ENCODE data around the gene BACH2. TPM values are rescaled to one million over a fixed set of nuclear protein-coding genes. Genes with fewer than 3 reads are reported as not detected.
A peak's percentile ranks its signal among the peaks of the same experiment; 100 is the strongest.
"Not testable (repeated sequence)": the region's sequence is repeated elsewhere in the genome, so short reads cannot be mapped to it uniquely, and the experiment has no call there.

The BACH2 gene
- not detected in 2 replicates for total RNA-seq (2014; rRNA removed; shearing (Covaris generic); ENCODE audit: low replicate concordance)

- H3K36me3 ChIP-seq: no peaks in the 10 kb centered on the region
- peak; percentile 85 for DNase-seq
- peak within 1 kb of the TSS; percentile 48 for H3K4me3 ChIP-seq
- H3K9me3 ChIP-seq: no peaks in the 10 kb centered on the region
- peaks cover 28% of the 10 kb centered on the region for H3K27me3 ChIP-seq
Observed at GRCh38 chr6:90296341-90297114, at the start of gene BACH2. Gene BACH2 (minus strand): TSS chr6:90296843. CDS start chr6:90008844, 287,999 bp downstream.

GRCh38 chr6:90343576-90343975 is 46.9 kb upstream of the BACH2 start:
- DNase-seq: peak; percentile 27
- Histone ChIP-seq H3K36me3 (no peaks in the 10 kb centered on the region), H3K4me3 (no peak overlapping the region), H3K9me3 (no peaks in the 10 kb centered on the region), H3K27me3 (peaks cover 22% of the 10 kb centered on the region; the same call in 1 of the 2 replicates)

GRCh38 chr6:90338409-90338808 is 41.8 kb upstream of the BACH2 start:
- no peaks in the 10 kb centered on the region for H3K36me3 ChIP-seq
- no peak for DNase-seq
- no peaks in the 10 kb centered on the region for H3K9me3 ChIP-seq
- no peaks in the 10 kb centered on the region for H3K27me3 ChIP-seq
- H3K4me3 ChIP-seq: no peak overlapping the region

- Histone ChIP-seq H3K4me3 (no peak overlapping the region), H3K36me3 (no peaks in the 10 kb centered on the region), H3K9me3 (no peaks in the 10 kb centered on the region), H3K27me3 (no peaks in the 10 kb centered on the region)
- no peak for DNase-seq
Observed at GRCh38 chr6:90336388-90336947, 39.8 kb upstream of the BACH2 start.

GRCh38 chr6:90333928-90334327 is 37.3 kb upstream of the BACH2 start:
- H3K27me3 ChIP-seq: no peaks in the 10 kb centered on the region
- no peaks in the 10 kb centered on the region for H3K36me3 ChIP-seq
- H3K4me3 ChIP-seq: no peak overlapping the region
- H3K9me3 ChIP-seq: no peaks in the 10 kb centered on the region
- DNase-seq: no peak

GRCh38 chr6:90332978-90333543 is 36.4 kb upstream of the BACH2 start:
- not testable (repeated sequence) for H3K36me3 ChIP-seq, H3K27me3 ChIP-seq, H3K4me3 ChIP-seq, H3K9me3 ChIP-seq, DNase-seq

GRCh38 chr6:90329386-90330077 is 32.9 kb upstream of the BACH2 start:
- H3K9me3 ChIP-seq: no peaks in the 10 kb centered on the region
- no peak overlapping the region for H3K4me3 ChIP-seq
- H3K27me3 ChIP-seq: no peaks in the 10 kb centered on the region
- no peak for DNase-seq
- H3K36me3 ChIP-seq: no peaks in the 10 kb centered on the region

GRCh38 chr6:90328004-90328403 is 31.4 kb upstream of the BACH2 start:
- no peak overlapping the region for H3K4me3 ChIP-seq
- peak; percentile 42 for DNase-seq
- H3K27me3 ChIP-seq: no peaks in the 10 kb centered on the region
- no peaks in the 10 kb centered on the region for H3K36me3 ChIP-seq
- no peaks in the 10 kb centered on the region for H3K9me3 ChIP-seq

- Histone ChIP-seq H3K4me3 (no peak overlapping the region), H3K9me3 (no peaks in the 10 kb centered on the region), H3K27me3 (no peaks in the 10 kb centered on the region), H3K36me3 (no peaks in the 10 kb centered on the region)
- no peak for DNase-seq
Observed at GRCh38 chr6:90326404-90327057, 29.9 kb upstream of the BACH2 start.

- no peak overlapping the region for H3K4me3 ChIP-seq
- no peak for DNase-seq
- no peaks in the 10 kb centered on the region for H3K36me3 ChIP-seq
- H3K9me3 ChIP-seq: no peaks in the 10 kb centered on the region
- no peaks in the 10 kb centered on the region for H3K27me3 ChIP-seq
Observed at GRCh38 chr6:90323706-90324105, 27.1 kb upstream of the BACH2 start.

- Histone ChIP-seq H3K27me3 (no peaks in the 10 kb centered on the region), H3K36me3 (no peaks in the 10 kb centered on the region), H3K9me3 (no peaks in the 10 kb centered on the region), H3K4me3 (no peak overlapping the region)
- DNase-seq: no peak
Observed at GRCh38 chr6:90322976-90323474, 26.4 kb upstream of the BACH2 start.

- H3K27me3 ChIP-seq: peaks cover 5% of the 10 kb centered on the region
- no peak overlapping the region for H3K4me3 ChIP-seq
- no peaks in the 10 kb centered on the region for H3K9me3 ChIP-seq
- no peaks in the 10 kb centered on the region for H3K36me3 ChIP-seq
- DNase-seq: no peak
Observed at GRCh38 chr6:90319979-90320685, 23.5 kb upstream of the BACH2 start.

GRCh38 chr6:90319044-90319443 is 22.4 kb upstream of the BACH2 start:
- no peaks in the 10 kb centered on the region for H3K9me3 ChIP-seq
- H3K36me3 ChIP-seq: no peaks in the 10 kb centered on the region
- no peak overlapping the region for H3K4me3 ChIP-seq
- DNase-seq: no peak
- H3K27me3 ChIP-seq: peaks cover 8% of the 10 kb centered on the region

GRCh38 chr6:90315986-90316385 is 19.3 kb upstream of the BACH2 start:
- DNase-seq: no peak
- Histone ChIP-seq H3K27me3 (peaks cover 8% of the 10 kb centered on the region), H3K9me3 (no peaks in the 10 kb centered on the region), H3K36me3 (no peaks in the 10 kb centered on the region), H3K4me3 (no peak overlapping the region)

- no peak for DNase-seq
- Histone ChIP-seq H3K4me3 (no peak overlapping the region), H3K9me3 (no peaks in the 10 kb centered on the region), H3K36me3 (no peaks in the 10 kb centered on the region), H3K27me3 (peaks cover 8% of the 10 kb centered on the region)
Observed at GRCh38 chr6:90315354-90315950, 18.8 kb upstream of the BACH2 start.

- Histone ChIP-seq H3K36me3 (no peaks in the 10 kb centered on the region), H3K9me3 (no peaks in the 10 kb centered on the region), H3K27me3 (peaks cover 8% of the 10 kb centered on the region), H3K4me3 (no peak overlapping the region)
- DNase-seq: no peak
Observed at GRCh38 chr6:90314514-90314913, 17.9 kb upstream of the BACH2 start.

Data from MG63 (cell line).